GM18511 (cell line): ENCODE data around the gene DOLPP1.

Source experiments
- ATAC-seq: cut with Tn5 transposase; IDR thresholded peaks from one replicate; pipeline ENCODE4 v1.9.1; 2021; ENCODE audit warnings: mild to moderate bottlenecking, moderate library complexity; ENCODE audit not compliant: unreplicated experiment

The DOLPP1 gene

GRCh38 chr9:129093602-129094386, 12.9 kb downstream of the DOLPP1 start:
- ATAC-seq, result no peak

- no peak for ATAC-seq
Observed at GRCh38 chr9:129094387-129095169, 13.7 kb downstream of the DOLPP1 start.

GRCh38 chr9:129095170-129095667, 14.3 kb downstream of the DOLPP1 start:
- no peak for ATAC-seq

GRCh38 chr9:129095908-129096307, 15.0 kb downstream of the DOLPP1 start:
- ATAC-seq, result no peak

GRCh38 chr9:129097671-129098306, 16.9 kb downstream of the DOLPP1 start:
- no peak for ATAC-seq

- no peak for ATAC-seq
Observed at GRCh38 chr9:129098328-129098727, 17.4 kb downstream of the DOLPP1 start.

GRCh38 chr9:129100383-129101169, 19.7 kb downstream of the DOLPP1 start:
- no peak for ATAC-seq

- ATAC-seq, result no peak
Observed at GRCh38 chr9:129101279-129101678, 20.4 kb downstream of the DOLPP1 start.

- no peak for ATAC-seq
Observed at GRCh38 chr9:129102095-129102525, 21.2 kb downstream of the DOLPP1 start.

GRCh38 chr9:129102791-129103594, 22.1 kb downstream of the DOLPP1 start:
- no peak for ATAC-seq

GRCh38 chr9:129103595-129103965, 22.7 kb downstream of the DOLPP1 start:
- ATAC-seq, result no peak

GRCh38 chr9:129104051-129104450, 23.1 kb downstream of the DOLPP1 start:
- ATAC-seq, result no peak

- ATAC-seq, result no peak
Observed at GRCh38 chr9:129105857-129106694, 25.2 kb downstream of the DOLPP1 start.

GRCh38 chr9:129107651-129108050, 26.7 kb downstream of the DOLPP1 start:
- ATAC-seq, result no peak

GRCh38 chr9:129108083-129108804, 27.3 kb downstream of the DOLPP1 start:
- no peak for ATAC-seq

GRCh38 chr9:129108805-129109536, 28.1 kb downstream of the DOLPP1 start:
- ATAC-seq, result no peak

- ATAC-seq, result no peak
Observed at GRCh38 chr9:129109537-129109903, 28.6 kb downstream of the DOLPP1 start.
